Ascending aorta (tissue), 2 donors: ENCODE data around the gene NID1. TPM values are rescaled to one million over a fixed set of nuclear protein-coding genes. Genes with fewer than 3 reads are reported as not detected.
"Not testable (repeated sequence)": the region's sequence is repeated elsewhere in the genome, so short reads cannot be mapped to it uniquely, and the experiment has no call there.

Experiments used
- DNase-seq, 2 donors: peaks; one replicate each; pipeline ENCODE4 v3.0.0-alpha.2; 2019; ENCODE audit warnings: low spot score in 2 of 2
- H3K27ac ChIP-seq, 2 donors: fragments of 200-600 bp; sonication (generic); one replicate each; pipeline ENCODE4 v1.5.1; 2016 to 2017; ENCODE audit warnings: mild to moderate bottlenecking in 1 of 2
- H3K27me3 ChIP-seq: fragments of 200-600 bp; sonication (generic); one replicate; pipeline ENCODE4 v1.5.1; 2017
- H3K36me3 ChIP-seq, 2 donors: fragments of 200-600 bp; sonication (generic); one replicate each; pipeline ENCODE4 v1.5.1; 2016
- H3K4me1 ChIP-seq, 2 donors: fragments of 200-600 bp; sonication (generic); one replicate each; pipeline ENCODE4 v1.5.1; 2016 to 2017; ENCODE audit warnings: mild to moderate bottlenecking in 1 of 2
- H3K4me3 ChIP-seq, 2 donors: fragments of 200-600 bp; sonication (generic); one replicate each; pipeline ENCODE4 v1.5.1; 2016 to 2017; ENCODE audit warnings: mild to moderate bottlenecking in 1 of 2
- H3K9me3 ChIP-seq, 2 donors: fragments of 200-600 bp; sonication (generic); one replicate each; pipeline ENCODE4 v1.5.1; 2016
- CTCF ChIP-seq, 3 experiments: fragments of 200-600 bp in 2 of 3; fragments of 450-650 bp in 1 of 3; sonication (generic) in 2 of 3; IDR thresholded peaks; one replicate each; pipeline ENCODE4 v1.5.1; 2016 to 2019; ENCODE audit warnings: antibody characterized with exemption in 3 of 3, mild to moderate bottlenecking in 1 of 3, moderate library complexity in 1 of 3
- intact Hi-C: fragments of 100-400 bp; cut with DNase I; formaldehyde crosslinking; loops from one replicate; pipeline ENCODE4 v1.15.1; 2023
- total RNA-seq: library from RNA; depleted of rRNA; stranded (reverse); fragments of >200 nt; gene quantifications from one replicate; pipeline ENCODE4 v1.1.0, GENCODE V29; 2016

The NID1 gene
- total RNA-seq, 1 donor from 2014 or later = 172 TPM

- Histone ChIP-seq H3K4me1 (no peaks in the 10 kb centered on the region), H3K9me3 (no peaks in the 10 kb centered on the region), H3K4me3 (no peak overlapping the region), H3K27me3 (no peaks in the 10 kb centered on the region), H3K36me3 (no peaks in the 10 kb centered on the region), H3K27ac (no peak overlapping the region)
- DNase-seq = no peak
- TF ChIP-seq CTCF (IDR thresholded peaks at IDR 0.05) = no peak
- intact Hi-C loops = loop anchor here (10.0 kb wide), 1 partner anchor 432 kb away; no protein-coding TSS in a partner anchor
Measured at GRCh38 chr1:236102611-236103010, 37.7 kb upstream of the NID1 start.

GRCh38 chr1:236101233-236102200 is 36.6 kb upstream of the NID1 start:
- no peak overlapping the region for H3K4me3 ChIP-seq
- DNase-seq = no peak
- H3K36me3 ChIP-seq = no peaks in the 10 kb centered on the region
- intact Hi-C loops = loop anchor here (10.0 kb wide), 1 partner anchor 433 kb away; no protein-coding TSS in a partner anchor
- H3K27me3 ChIP-seq = no peaks in the 10 kb centered on the region
- no peaks in the 10 kb centered on the region for H3K4me1 ChIP-seq
- no peak for TF ChIP-seq CTCF (IDR thresholded peaks at IDR 0.05)
- peaks cover 3 to 7% of the 10 kb centered on the region in 2 donors for H3K9me3 ChIP-seq
- H3K27ac ChIP-seq = no peak overlapping the region

GRCh38 chr1:236100799-236101198 is 35.9 kb upstream of the NID1 start:
- H3K9me3 ChIP-seq = peaks cover 3 to 14% of the 10 kb centered on the region in 2 donors

GRCh38 chr1:236099355-236099974 is 34.6 kb upstream of the NID1 start:
- Histone ChIP-seq H3K4me3 (no peak overlapping the region), H3K36me3 (no peaks in the 10 kb centered on the region), H3K27ac (no peak overlapping the region), H3K9me3 (peaks cover 3 to 14% of the 10 kb centered on the region in 2 donors), H3K27me3 (no peaks in the 10 kb centered on the region), H3K4me1 (no peaks in the 10 kb centered on the region)
- no peak for DNase-seq
- intact Hi-C loops = no loop called here
- no peak for TF ChIP-seq CTCF (IDR thresholded peaks at IDR 0.05)

More at GRCh38 chr1:236100799-236101198, 35.9 kb upstream of the NID1 start:
- Histone ChIP-seq H3K36me3 (no peaks in the 10 kb centered on the region), H3K27me3 (no peaks in the 10 kb centered on the region), H3K27ac (no peak overlapping the region), H3K4me1 (no peaks in the 10 kb centered on the region), H3K4me3 (no peak overlapping the region)
- DNase-seq = no peak
- intact Hi-C loops = loop anchor here (10.0 kb wide), 1 partner anchor 434 kb away; no protein-coding TSS in a partner anchor
- TF ChIP-seq CTCF (IDR thresholded peaks at IDR 0.05) = no peak

GRCh38 chr1:236098267-236098666 is 33.4 kb upstream of the NID1 start:
- Histone ChIP-seq H3K4me3 (no peak overlapping the region), H3K27me3 (no peaks in the 10 kb centered on the region), H3K36me3 (no peaks in the 10 kb centered on the region), H3K9me3 (peaks cover 3 to 14% of the 10 kb centered on the region in 2 donors), H3K4me1 (no peaks in the 10 kb centered on the region), H3K27ac (no peak overlapping the region)
- intact Hi-C loops = no loop called here
- no peak for DNase-seq
- TF ChIP-seq CTCF (IDR thresholded peaks at IDR 0.05) = no peak

GRCh38 chr1:236096660-236097482 is 32.0 kb upstream of the NID1 start:
- intact Hi-C loops, H3K27me3 ChIP-seq, H3K4me3 ChIP-seq, H3K4me1 ChIP-seq, H3K36me3 ChIP-seq: not testable (repeated sequence)
- Histone ChIP-seq H3K27ac (peak overlapping the region; percentile 46 to 66), H3K9me3 (peaks cover 3 to 14% of the 10 kb centered on the region in 2 donors)
- peak; percentile 68 to 97 for DNase-seq
